SU-DHL-6 (cell line): ENCODE results near the gene STK39.

Experiments
- H2AFZ ChIP-seq: fragments of 200-600 bp; sonication (generic); 2 replicates; pipeline ENCODE4 v1.6.1; 2014; ENCODE audit warnings: low read depth, mild to moderate bottlenecking, moderate library complexity, mixed read lengths, antibody characterized with exemption, low read length; ENCODE audit not compliant: severe bottlenecking
- H3F3A ChIP-seq: fragments of 200-600 bp; shearing (Covaris generic); 2 replicates; pipeline ENCODE4 v1.6.0; 2016; ENCODE audit warnings: antibody characterized with exemption, mild to moderate bottlenecking; ENCODE audit not compliant: insufficient read depth
- H3K27ac ChIP-seq: fragments of 200-600 bp; sonication (generic); 2 replicates; pipeline ENCODE4 v1.5.1; 2016; ENCODE audit warnings: low read depth, mild to moderate bottlenecking, low read length, moderate library complexity, mixed read lengths
- H3K27me3 ChIP-seq: fragments of 200-600 bp; sonication (generic), shearing (Covaris generic); 2 replicates; pipeline ENCODE4 v1.6.0; 2014; ENCODE audit warnings: mild to moderate bottlenecking, low read length
- H3K36me3 ChIP-seq: fragments of 200-600 bp; sonication (generic); 2 replicates; pipeline ENCODE4 v1.6.1; 2014; ENCODE audit warnings: mild to moderate bottlenecking, low read length, mixed read lengths
- H3K4me2 ChIP-seq: fragments of 300-600, 200-600 bp; shearing (Covaris generic), sonication (generic); 2 replicates; pipeline ENCODE4 v1.6.0; 2014; ENCODE audit warnings: low read length, low read depth, mild to moderate bottlenecking; ENCODE audit not compliant: poor library complexity, severe bottlenecking
- H3K4me3 ChIP-seq: fragments of 200-600 bp; sonication (generic); 2 replicates; pipeline ENCODE4 v1.5.1; 2014; ENCODE audit warnings: antibody characterized with exemption, low read length, mild to moderate bottlenecking, mixed read lengths; ENCODE audit not compliant: insufficient read depth, poor library complexity, severe bottlenecking
- H3K79me2 ChIP-seq: fragments of 200-600 bp; sonication (generic); 2 replicates; pipeline ENCODE4 v1.6.1; 2014; ENCODE audit warnings: mild to moderate bottlenecking, low read length, moderate library complexity; ENCODE audit not compliant: insufficient read depth
- H3K9ac ChIP-seq: fragments of 200-600 bp; sonication (generic); 2 replicates; pipeline ENCODE4 v1.7.0; 2014; ENCODE audit warnings: mild to moderate bottlenecking, low read length
- H3K9me2 ChIP-seq: fragments of 200-600 bp; sonication (generic); replicated peaks from 2 replicates; pipeline ENCODE4 v1.6.1; 2014; ENCODE audit warnings: low read length; ENCODE audit not compliant: insufficient read depth
- H3K9me3 ChIP-seq: fragments of 200-600 bp; sonication (generic); 2 replicates; pipeline ENCODE4 v1.6.1; 2014; ENCODE audit warnings: low read length, mixed read lengths; ENCODE audit not compliant: insufficient read depth
- H4K20me1 ChIP-seq: fragments of 200-600 bp; sonication (generic); 2 replicates; pipeline ENCODE4 v1.6.1; 2014; ENCODE audit warnings: low read depth, mild to moderate bottlenecking, antibody characterized with exemption, low read length, moderate library complexity, mixed read lengths
- EZH2phosphoT487 ChIP-seq: fragments of 200-600 bp; sonication (generic), shearing (Covaris generic); conservative IDR thresholded peaks from 2 replicates; pipeline ENCODE4 v1.6.1; 2018; ENCODE audit warnings: mild to moderate bottlenecking, antibody characterized with exemption, low read length, moderate library complexity, mixed read lengths
- TF ChIP-seq, protein P1 (sequence below): fragments of 200-600 bp; sonication (generic); IDR thresholded peaks from one replicate; pipeline ENCODE4 v1.5.1; 2017; ENCODE audit warnings: antibody characterized with exemption, mild to moderate bottlenecking, low read length, moderate library complexity; ENCODE audit not compliant: insufficient read depth, poor library complexity, severe bottlenecking

The STK39 gene

DNA sequence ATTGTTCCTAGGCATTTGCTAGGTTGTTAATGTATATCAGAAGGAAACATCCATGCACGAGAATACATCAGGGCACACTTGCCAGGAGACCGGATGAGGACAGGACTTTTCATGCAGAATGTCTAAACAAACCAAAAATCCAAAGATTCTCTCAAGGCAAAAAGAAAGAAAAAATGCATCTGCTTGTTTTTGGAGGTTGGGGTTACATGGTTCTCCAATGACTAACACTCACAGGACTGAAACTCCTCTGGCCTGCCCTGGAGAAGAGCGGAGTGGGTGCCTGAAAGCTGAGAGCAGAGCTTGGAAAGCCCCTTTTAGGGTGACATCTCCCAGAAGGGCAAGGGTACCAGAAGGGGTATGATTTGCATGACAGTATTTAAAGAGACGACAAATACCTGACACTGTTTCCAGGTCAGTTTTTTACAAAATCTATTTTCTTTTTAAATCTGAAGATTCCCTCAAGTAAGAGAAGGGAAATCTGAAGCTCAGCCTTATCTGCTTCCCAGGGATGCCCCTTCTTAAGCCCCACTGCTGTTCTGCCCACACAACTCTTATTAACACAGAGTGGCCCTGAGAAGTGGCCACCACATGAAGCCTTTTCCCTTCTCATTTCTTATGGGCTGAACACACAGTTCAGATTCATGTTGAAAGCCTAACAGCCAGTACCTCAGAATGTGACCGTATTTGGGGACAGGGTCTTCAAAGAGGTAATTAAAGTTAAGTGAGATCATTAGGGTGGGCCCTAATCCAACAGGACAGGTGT, 216.4 kb downstream of the STK39 start:
- H3K9me2 ChIP-seq = no peaks in the 10 kb centered on the region
- TF ChIP-seq, protein P1, sequence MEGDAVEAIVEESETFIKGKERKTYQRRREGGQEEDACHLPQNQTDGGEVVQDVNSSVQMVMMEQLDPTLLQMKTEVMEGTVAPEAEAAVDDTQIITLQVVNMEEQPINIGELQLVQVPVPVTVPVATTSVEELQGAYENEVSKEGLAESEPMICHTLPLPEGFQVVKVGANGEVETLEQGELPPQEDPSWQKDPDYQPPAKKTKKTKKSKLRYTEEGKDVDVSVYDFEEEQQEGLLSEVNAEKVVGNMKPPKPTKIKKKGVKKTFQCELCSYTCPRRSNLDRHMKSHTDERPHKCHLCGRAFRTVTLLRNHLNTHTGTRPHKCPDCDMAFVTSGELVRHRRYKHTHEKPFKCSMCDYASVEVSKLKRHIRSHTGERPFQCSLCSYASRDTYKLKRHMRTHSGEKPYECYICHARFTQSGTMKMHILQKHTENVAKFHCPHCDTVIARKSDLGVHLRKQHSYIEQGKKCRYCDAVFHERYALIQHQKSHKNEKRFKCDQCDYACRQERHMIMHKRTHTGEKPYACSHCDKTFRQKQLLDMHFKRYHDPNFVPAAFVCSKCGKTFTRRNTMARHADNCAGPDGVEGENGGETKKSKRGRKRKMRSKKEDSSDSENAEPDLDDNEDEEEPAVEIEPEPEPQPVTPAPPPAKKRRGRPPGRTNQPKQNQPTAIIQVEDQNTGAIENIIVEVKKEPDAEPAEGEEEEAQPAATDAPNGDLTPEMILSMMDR = no peak
- H2AFZ ChIP-seq = no peak overlapping the region
- no peak overlapping the region for H3K9ac ChIP-seq
- no peaks in the 10 kb centered on the region for H3K27me3 ChIP-seq
- no peak overlapping the region for H3K27ac ChIP-seq
- H3K36me3 ChIP-seq = no peaks in the 10 kb centered on the region
- no peaks in the 10 kb centered on the region for H3K79me2 ChIP-seq
- no peaks in the 10 kb centered on the region for H3F3A ChIP-seq
- no peak overlapping the region for H3K4me3 ChIP-seq
- no peaks in the 10 kb centered on the region for H3K9me3 ChIP-seq
- no peaks in the 10 kb centered on the region for H4K20me1 ChIP-seq
- no peak overlapping the region for H3K4me2 ChIP-seq

DNA sequence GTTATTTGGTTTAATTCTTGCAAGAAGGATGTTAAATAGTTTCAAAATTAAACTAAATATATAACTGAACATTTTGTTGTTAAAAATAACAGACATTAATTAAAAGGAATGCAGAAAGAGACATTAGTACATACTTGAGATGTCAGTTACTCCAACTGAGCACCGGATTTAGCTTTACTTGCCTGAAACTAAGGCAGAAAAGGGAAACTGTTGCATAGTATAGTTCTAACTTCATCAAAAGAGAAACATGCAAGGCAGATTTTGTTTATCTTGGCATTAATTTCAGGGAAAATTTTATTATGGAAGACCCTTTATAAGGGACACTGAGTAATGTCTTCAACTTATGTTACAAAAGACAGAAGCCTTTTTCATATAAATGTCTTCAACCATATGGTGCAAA, 218.3 kb downstream of the STK39 start:
- no peak overlapping the region for H3K4me3 ChIP-seq
- no peaks in the 10 kb centered on the region for H3K79me2 ChIP-seq
- H3F3A ChIP-seq = no peaks in the 10 kb centered on the region
- no peak overlapping the region for H3K27ac ChIP-seq
- H3K4me2 ChIP-seq = no peak overlapping the region
- no peak overlapping the region for H2AFZ ChIP-seq
- no peak overlapping the region for H3K9ac ChIP-seq
- no peaks in the 10 kb centered on the region for H3K27me3 ChIP-seq
- no peaks in the 10 kb centered on the region for H3K9me2 ChIP-seq
- H3K36me3 ChIP-seq = no peaks in the 10 kb centered on the region
- H3K9me3 ChIP-seq = no peaks in the 10 kb centered on the region
- H4K20me1 ChIP-seq = no peaks in the 10 kb centered on the region
- TF ChIP-seq, protein P1 = no peak
- TF ChIP-seq EZH2phosphoT487 = no peak

DNA sequence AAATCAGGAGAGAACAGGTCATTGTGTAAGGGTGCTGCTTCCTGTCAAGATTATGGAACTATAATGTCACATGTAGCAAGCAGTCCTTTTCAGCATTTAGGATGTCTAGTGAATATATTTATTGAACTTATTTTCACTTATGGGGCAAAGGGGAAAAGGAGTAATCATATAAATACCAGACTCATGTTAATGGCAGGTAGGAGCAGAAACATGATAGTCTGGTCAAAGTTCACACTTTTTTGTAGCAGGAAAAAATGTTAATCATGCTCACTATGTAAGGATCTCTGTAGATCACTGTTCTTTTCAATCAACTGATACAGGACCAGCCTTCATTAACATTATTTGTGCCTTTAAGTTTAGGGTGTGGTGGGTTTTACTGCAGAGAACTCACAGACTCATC, 219.0 kb downstream of the STK39 start:
- Histone ChIP-seq H3K9ac (no peak overlapping the region), H3K9me2 (no peaks in the 10 kb centered on the region), H3K27ac (no peak overlapping the region), H4K20me1 (no peaks in the 10 kb centered on the region), H3K79me2 (no peaks in the 10 kb centered on the region), H2AFZ (no peak overlapping the region), H3K9me3 (no peaks in the 10 kb centered on the region), H3F3A (no peaks in the 10 kb centered on the region), H3K4me3 (no peak overlapping the region), H3K27me3 (no peaks in the 10 kb centered on the region), H3K36me3 (no peaks in the 10 kb centered on the region), H3K4me2 (no peak overlapping the region)
- TF ChIP-seq EZH2phosphoT487 = no peak
- TF ChIP-seq, protein P1 = no peak
